ENCODE measurements around the gene RPS2.

The RPS2 gene

GRCh38 chr16:1981398-1981836 lies 16.8 kb upstream of the RPS2 start, which contains the start of gene NOXO1:
Gene NOXO1, minus strand, starts transcription at chr16:1981469. Its CDS starts 290 bp downstream, at chr16:1981179.
- no peak for DNase-seq (ENCODE audit: low read depth in 2 of 2)

- DNase-seq (ENCODE audit: low read depth in 2 of 2), result no peak
Observed at GRCh38 chr16:1980770-1981087, 16.1 kb upstream of the RPS2 start.

- no peak for DNase-seq (ENCODE audit: low read depth in 2 of 2)
Observed at GRCh38 chr16:1980030-1980769, 15.6 kb upstream of the RPS2 start.

GRCh38 chr16:1979271-1980029 lies 14.8 kb upstream of the RPS2 start:
- no peak for DNase-seq (ENCODE audit: low read depth in 2 of 2)

- no peak for DNase-seq (ENCODE audit: low read depth in 2 of 2)
Observed at GRCh38 chr16:1978476-1979120, 14.0 kb upstream of the RPS2 start.

GRCh38 chr16:1977875-1978268 lies 13.2 kb upstream of the RPS2 start:
- no peak for DNase-seq (ENCODE audit: low read depth in 2 of 2)

GRCh38 chr16:1976951-1977874 lies 12.6 kb upstream of the RPS2 start:
- DNase-seq (ENCODE audit: low read depth in 2 of 2), result no peak

GRCh38 chr16:1976216-1976520 lies 11.5 kb upstream of the RPS2 start:
- no peak for DNase-seq (ENCODE audit: low read depth in 2 of 2)

GRCh38 chr16:1975432-1976215 lies 11.0 kb upstream of the RPS2 start:
- DNase-seq (ENCODE audit: low read depth in 2 of 2), result no peak

- DNase-seq (ENCODE audit: low read depth in 2 of 2), result no peak
Observed at GRCh38 chr16:1974157-1975070, 9.8 kb upstream of the RPS2 start.

GRCh38 chr16:1973461-1974156 lies 9.0 kb upstream of the RPS2 start:
- no peak for DNase-seq (ENCODE audit: low read depth in 2 of 2)

- no peak for DNase-seq (ENCODE audit: low read depth in 2 of 2)
Observed at GRCh38 chr16:1972490-1972877, 7.9 kb upstream of the RPS2 start.

GRCh38 chr16:1971796-1972489 lies 7.3 kb upstream of the RPS2 start, which contains the start of gene TBL3:
Gene TBL3, plus strand, starts transcription at chr16:1972053. Its CDS starts 112 bp downstream, at chr16:1972165.
- DNase-seq (ENCODE audit: low read depth in 2 of 2), result peak; percentile 91 to 95

GRCh38 chr16:1968146-1968953 lies 3.7 kb upstream of the RPS2 start:
- no peak for DNase-seq (ENCODE audit: low read depth in 2 of 2)

- DNase-seq (ENCODE audit: low read depth in 2 of 2), result no peak
Observed at GRCh38 chr16:1966460-1966859, 1.8 kb upstream of the RPS2 start, which contains the start of gene RNF151. Gene RNF151, plus strand, starts transcription at chr16:1966856. Its CDS starts 26 bp downstream, at chr16:1966882.

- no peak for DNase-seq (ENCODE audit: low read depth in 2 of 2)
Observed at GRCh38 chr16:1965396-1966001, 873 bp upstream of the RPS2 start.

- no peak for DNase-seq (ENCODE audit: low read depth in 2 of 2)
Observed at GRCh38 chr16:1963806-1964505, 670 bp downstream of the RPS2 start.

Data from stimulated activated CD8-positive, alpha-beta memory T cell treated with anti-CD3 and anti-CD28 coated beads, Interleukin-7, amount 100 ng/mL, for 1 hour (primary cell).